SK-N-SH treated with all-trans-retinoic acid at 6 μM for 48 hours (cell line): ENCODE results near the gene KBTBD13.
A peak's percentile ranks its signal among the peaks of the same experiment; 100 is the strongest.

Experiments used
- ATAC-seq: fragments of 200-7000 bp; cut with Tn5 transposase; 3 replicates; pipeline ENCODE4 v1.9.1; 2020; ENCODE audit warnings: mild to moderate bottlenecking, moderate library complexity
- ARNTL ChIP-seq: fragments of 450-650 bp; formaldehyde crosslinking; IDR thresholded peaks from 2 replicates; pipeline ENCODE4 v1.5.0; 2020; ENCODE audit warnings: low read depth, mild to moderate bottlenecking, moderate library complexity, borderline replicate concordance
- BACH2 ChIP-seq: fragments of 250-450 bp; sonication (Bioruptor Pico); IDR thresholded peaks from 2 replicates; pipeline ENCODE4 v1.9.0; 2021; ENCODE audit warnings: mild to moderate bottlenecking, borderline replicate concordance
- CREB5 ChIP-seq: fragments of 250-450 bp; sonication (Bioruptor Pico); IDR thresholded peaks from 2 replicates; pipeline ENCODE4 v1.5.1; 2020; ENCODE audit warnings: low read depth, mild to moderate bottlenecking, moderate library complexity
- CSDC2 ChIP-seq: fragments of 250-450 bp; sonication (Bioruptor Pico); IDR thresholded peaks from 2 replicates; pipeline ENCODE4 v1.5.0; 2020; ENCODE audit warnings: mild to moderate bottlenecking, moderate library complexity
- CSRNP3 ChIP-seq: fragments of 250-450 bp; sonication (Bioruptor Pico); IDR thresholded peaks from 2 replicates; pipeline ENCODE4 v1.5.1; 2021; ENCODE audit warnings: mild to moderate bottlenecking, moderate library complexity
- ESRRG ChIP-seq: fragments of 250-450 bp; sonication (Bioruptor Pico); IDR thresholded peaks from 2 replicates; pipeline ENCODE4 v1.6.1; 2021; ENCODE audit warnings: mild to moderate bottlenecking
- ISL1 ChIP-seq: fragments of 250-450 bp; sonication (Bioruptor Pico); IDR thresholded peaks from 2 replicates; pipeline ENCODE4 v2.1.2; 2022; ENCODE audit warnings: mild to moderate bottlenecking, moderate library complexity
- OSR1 ChIP-seq: fragments of 250-450 bp; sonication (Bioruptor Pico); IDR thresholded peaks from 2 replicates; pipeline ENCODE4 v1.8.0; 2022; ENCODE audit warnings: moderate library complexity, mild to moderate bottlenecking, inconsistent platforms
- POU6F1 ChIP-seq: fragments of 250-450 bp; sonication (Bioruptor Pico); IDR thresholded peaks from 2 replicates; pipeline ENCODE4 v1.8.0; 2021; ENCODE audit warnings: low read depth, mild to moderate bottlenecking, moderate library complexity, borderline replicate concordance
- RARB ChIP-seq: fragments of 250-450 bp; sonication (Bioruptor Pico); IDR thresholded peaks from 2 replicates; pipeline ENCODE4 v1.8.0; 2021; ENCODE audit warnings: mild to moderate bottlenecking, moderate library complexity
- TCF4 ChIP-seq: fragments of 250-450 bp; sonication (Bioruptor Pico); IDR thresholded peaks from 2 replicates; pipeline ENCODE4 v1.8.0; 2021; ENCODE audit warnings: mild to moderate bottlenecking, moderate library complexity, borderline replicate concordance
- TOX ChIP-seq: fragments of 250-450 bp; sonication (Bioruptor Pico); IDR thresholded peaks from 2 replicates; pipeline ENCODE4 v1.8.0; 2021; ENCODE audit warnings: mild to moderate bottlenecking, moderate library complexity, borderline replicate concordance
- TSHZ2 ChIP-seq: fragments of 250-450 bp; sonication (Bioruptor Pico); IDR thresholded peaks from 2 replicates; pipeline ENCODE4 v1.5.0; 2020; ENCODE audit warnings: mild to moderate bottlenecking, moderate library complexity
- ZC3H10 ChIP-seq: fragments of 250-450 bp; sonication (Bioruptor Pico); IDR thresholded peaks from 2 replicates; pipeline ENCODE4 v1.5.1; 2021; ENCODE audit warnings: mild to moderate bottlenecking, moderate library complexity
- ZFP3 ChIP-seq: fragments of 250-450 bp; sonication (Bioruptor Pico); IDR thresholded peaks from 2 replicates; pipeline ENCODE4 v1.5.0; 2020; ENCODE audit warnings: mild to moderate bottlenecking, moderate library complexity
- ZFP30 ChIP-seq: fragments of 450-650 bp; formaldehyde crosslinking; IDR thresholded peaks from 2 replicates; pipeline ENCODE4 v1.5.0; 2022; ENCODE audit warnings: mild to moderate bottlenecking, moderate library complexity
- ZNF565 ChIP-seq: fragments of 450-650 bp; formaldehyde crosslinking; conservative IDR thresholded peaks from 2 replicates; pipeline ENCODE4 v1.5.0; 2020; ENCODE audit warnings: low read depth, mild to moderate bottlenecking, moderate library complexity
- ZNF70 ChIP-seq: fragments of 450-650 bp; formaldehyde crosslinking; IDR thresholded peaks from 2 replicates; pipeline ENCODE4 v1.5.0; 2020; ENCODE audit warnings: mild to moderate bottlenecking, moderate library complexity
- ZNF8 ChIP-seq: fragments of 450-650 bp; formaldehyde crosslinking; IDR thresholded peaks from 2 replicates; pipeline ENCODE4 v1.5.0; 2020; ENCODE audit warnings: mild to moderate bottlenecking, moderate library complexity

The KBTBD13 gene

GRCh38 chr15:65106011-65106590, 29.6 kb downstream of the KBTBD13 start:
- TF ChIP-seq RARB (CRISPR knock-in tag) (no peak), CREB5 (no peak), ZFP30 (CRISPR knock-in tag) (no peak), OSR1 (CRISPR knock-in tag) (no peak), CSDC2 (CRISPR knock-in tag) (no peak)
- ATAC-seq, result no peak

- ATAC-seq, result no peak
- TF ChIP-seq ARNTL (CRISPR knock-in tag) (no peak), ZNF8 (CRISPR knock-in tag) (no peak), ZNF70 (CRISPR knock-in tag) (no peak), CSRNP3 (CRISPR knock-in tag) (no peak), BACH2 (CRISPR knock-in tag) (no peak), TCF4 (no peak), ISL1 (no peak)
Observed at GRCh38 chr15:65110676-65111292, 34.2 kb downstream of the KBTBD13 start.

- TF ChIP-seq CREB5 (no peak), POU6F1 (CRISPR knock-in tag) (no peak), RARB (CRISPR knock-in tag) (no peak), ZNF565 (CRISPR knock-in tag) (no peak)
- ATAC-seq, result no peak
Observed at GRCh38 chr15:65115086-65115485, 38.5 kb downstream of the KBTBD13 start, which contains the start of gene UBAP1L. Gene UBAP1L (minus strand): TSS chr15:65115200. CDS start chr15:65106215, 8,985 bp downstream.

GRCh38 chr15:65115542-65115941, 39.0 kb downstream of the KBTBD13 start:
- peak; percentile 40; the same call in 2 of the 3 replicates for ATAC-seq
- TF ChIP-seq POU6F1 (CRISPR knock-in tag), result no peak
- TF ChIP-seq CSRNP3 (CRISPR knock-in tag), result no peak
- no peak for TF ChIP-seq ZFP3 (CRISPR knock-in tag)
- no peak for TF ChIP-seq TCF4
- TF ChIP-seq ZC3H10 (CRISPR knock-in tag), result no peak
- TF ChIP-seq CREB5, result no peak
- TF ChIP-seq ZNF565 (CRISPR knock-in tag), result no peak
- no peak for TF ChIP-seq BACH2 (CRISPR knock-in tag)
- TF ChIP-seq TSHZ2 (CRISPR knock-in tag), result no peak
- TF ChIP-seq ZNF70 (CRISPR knock-in tag), result no peak
- no peak for TF ChIP-seq ARNTL (CRISPR knock-in tag)
- no peak for TF ChIP-seq ISL1
- no peak for TF ChIP-seq CSDC2 (CRISPR knock-in tag)
- TF ChIP-seq TOX (CRISPR knock-in tag), result no peak
- TF ChIP-seq ESRRG (CRISPR knock-in tag), result no peak
